MM.1S (cell line): ENCODE results near the gene DEDD2.

Experiments
- EZH2phosphoT487 ChIP-seq: fragments of 300-600 bp; sonication (generic); IDR thresholded peaks from 2 replicates; pipeline ENCODE4 v1.6.1; 2018; ENCODE audit warnings: antibody characterized with exemption, low read length
- TF ChIP-seq, protein P1 (sequence below): fragments of 300-600 bp; sonication (generic); IDR thresholded peaks from 2 replicates; pipeline ENCODE4 v1.5.1; 2016; ENCODE audit warnings: antibody characterized with exemption, low read length, mixed read lengths

DNA sequence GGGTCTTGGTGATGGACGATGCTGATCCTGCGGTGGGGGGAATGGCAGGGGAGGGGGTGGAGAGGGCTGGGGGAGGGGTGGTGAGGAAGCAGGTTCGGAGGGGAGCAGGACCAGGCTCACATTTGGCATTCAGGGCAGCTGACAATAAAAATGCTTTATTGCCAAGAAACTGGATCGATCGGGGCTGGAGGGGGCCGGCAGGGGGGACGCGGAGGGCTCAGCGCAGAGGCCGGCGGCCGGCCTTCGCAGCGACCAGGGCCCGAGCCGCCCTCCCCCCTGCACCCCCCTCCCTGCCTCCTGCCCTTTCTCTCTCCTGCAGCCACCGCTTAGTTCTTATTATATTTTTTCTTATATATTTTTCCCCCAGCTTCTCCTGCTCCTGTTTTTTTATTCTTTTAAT is 67.1 kb downstream of the DEDD2 start:
- TF ChIP-seq, protein P1, sequence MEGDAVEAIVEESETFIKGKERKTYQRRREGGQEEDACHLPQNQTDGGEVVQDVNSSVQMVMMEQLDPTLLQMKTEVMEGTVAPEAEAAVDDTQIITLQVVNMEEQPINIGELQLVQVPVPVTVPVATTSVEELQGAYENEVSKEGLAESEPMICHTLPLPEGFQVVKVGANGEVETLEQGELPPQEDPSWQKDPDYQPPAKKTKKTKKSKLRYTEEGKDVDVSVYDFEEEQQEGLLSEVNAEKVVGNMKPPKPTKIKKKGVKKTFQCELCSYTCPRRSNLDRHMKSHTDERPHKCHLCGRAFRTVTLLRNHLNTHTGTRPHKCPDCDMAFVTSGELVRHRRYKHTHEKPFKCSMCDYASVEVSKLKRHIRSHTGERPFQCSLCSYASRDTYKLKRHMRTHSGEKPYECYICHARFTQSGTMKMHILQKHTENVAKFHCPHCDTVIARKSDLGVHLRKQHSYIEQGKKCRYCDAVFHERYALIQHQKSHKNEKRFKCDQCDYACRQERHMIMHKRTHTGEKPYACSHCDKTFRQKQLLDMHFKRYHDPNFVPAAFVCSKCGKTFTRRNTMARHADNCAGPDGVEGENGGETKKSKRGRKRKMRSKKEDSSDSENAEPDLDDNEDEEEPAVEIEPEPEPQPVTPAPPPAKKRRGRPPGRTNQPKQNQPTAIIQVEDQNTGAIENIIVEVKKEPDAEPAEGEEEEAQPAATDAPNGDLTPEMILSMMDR = no peak
- no peak for TF ChIP-seq EZH2phosphoT487
